ENCODE data around the gene NPW.

Gene NPW

GRCh38 chr16:2053897-2054296, 34.3 kb downstream of the NPW start:
- H3K4me3 ChIP-seq (ENCODE audit: low read depth in 1 of 2, low read length in 2 of 2): no peak overlapping the region
- no peaks in the 10 kb centered on the region for H3K27me3 ChIP-seq (ENCODE audit: low read depth, low read length)
- no peak overlapping the region for H3K27ac ChIP-seq (ENCODE audit: low read length)
- peaks cover 23 to 57% of the 10 kb centered on the region in 2 donors for H3K36me3 ChIP-seq (ENCODE audit: control insufficient read depth in 1 of 2, insufficient read depth in 2 of 2, low read length in 2 of 2)
- peaks cover 0 to 9% of the 10 kb centered on the region in 2 donors for H3K4me1 ChIP-seq (ENCODE audit: control insufficient read depth in 1 of 2, insufficient read depth in 2 of 2, low read length in 2 of 2)
- no peaks in the 10 kb centered on the region for H3K9me3 ChIP-seq (ENCODE audit: control insufficient read depth in 1 of 2, low read length in 2 of 2)

DNA sequence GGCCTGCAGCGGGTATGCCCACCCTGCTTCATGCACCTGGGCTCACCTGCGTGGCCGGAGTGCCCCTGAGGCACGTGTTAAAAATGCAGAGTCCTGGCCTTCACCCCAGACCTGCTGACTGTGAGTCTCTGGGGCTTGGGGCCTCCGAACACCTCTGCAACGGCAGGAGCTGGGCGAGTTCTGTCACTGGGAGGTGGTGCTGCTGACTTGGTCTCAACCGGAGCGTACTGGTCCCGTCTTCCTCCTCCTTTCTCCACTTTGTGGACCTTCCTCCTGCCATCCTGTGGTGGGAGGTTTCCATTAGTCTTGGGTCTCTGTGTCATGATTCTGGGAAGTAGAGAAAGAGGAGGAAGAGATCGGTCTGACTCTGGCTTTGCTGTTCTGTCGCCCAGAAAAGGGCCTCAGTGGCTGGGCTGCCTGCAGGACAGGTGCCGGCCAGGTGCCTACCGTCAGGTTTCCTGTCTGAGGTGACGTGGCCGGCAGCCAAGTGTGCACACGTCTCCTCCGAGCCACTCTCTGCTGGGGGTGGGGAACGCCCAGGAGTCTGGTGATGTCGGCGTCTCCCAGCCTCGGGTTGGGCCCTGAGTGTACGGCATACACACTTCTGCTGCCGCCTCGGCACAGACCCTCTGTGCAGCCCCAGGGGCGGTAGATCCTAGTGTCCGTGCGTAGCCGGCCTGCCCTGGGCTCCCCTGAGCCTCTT, 35.1 kb downstream of the NPW start:
- Histone ChIP-seq H3K9me3 (ENCODE audit: control insufficient read depth in 1 of 2, low read length in 2 of 2) (no peaks in the 10 kb centered on the region), H3K36me3 (ENCODE audit: control insufficient read depth in 1 of 2, insufficient read depth in 2 of 2, low read length in 2 of 2) (peaks cover 23 to 59% of the 10 kb centered on the region in 2 donors), H3K4me3 (ENCODE audit: low read depth in 1 of 2, low read length in 2 of 2) (no peak overlapping the region), H3K27ac (ENCODE audit: low read length) (no peak overlapping the region), H3K4me1 (ENCODE audit: control insufficient read depth in 1 of 2, insufficient read depth in 2 of 2, low read length in 2 of 2) (peaks cover 0 to 5% of the 10 kb centered on the region in 2 donors), H3K27me3 (ENCODE audit: low read depth, low read length) (no peaks in the 10 kb centered on the region)

- no peaks in the 10 kb centered on the region for H3K9me3 ChIP-seq (ENCODE audit: control insufficient read depth in 1 of 2, low read length in 2 of 2)
- H3K36me3 ChIP-seq (ENCODE audit: control insufficient read depth in 1 of 2, insufficient read depth in 2 of 2, low read length in 2 of 2): peaks cover 23 to 69% of the 10 kb centered on the region in 2 donors
- no peak overlapping the region for H3K27ac ChIP-seq (ENCODE audit: low read length)
Observed at GRCh38 chr16:2056077-2056476, 36.5 kb downstream of the NPW start.

GRCh38 chr16:2056681-2057407, 37.3 kb downstream of the NPW start:
- peaks cover 19 to 73% of the 10 kb centered on the region in 2 donors for H3K36me3 ChIP-seq (ENCODE audit: control insufficient read depth in 1 of 2, insufficient read depth in 2 of 2, low read length in 2 of 2)
- H3K27ac ChIP-seq (ENCODE audit: low read length): no peak overlapping the region

More at GRCh38 chr16:2056077-2056476, 36.5 kb downstream of the NPW start:
- peaks cover 0 to 5% of the 10 kb centered on the region in 2 donors for H3K4me1 ChIP-seq (ENCODE audit: control insufficient read depth in 1 of 2, insufficient read depth in 2 of 2, low read length in 2 of 2)
- no peaks in the 10 kb centered on the region for H3K27me3 ChIP-seq (ENCODE audit: low read depth, low read length)
- H3K4me3 ChIP-seq (ENCODE audit: low read depth in 1 of 2, low read length in 2 of 2): no peak overlapping the region

DNA sequence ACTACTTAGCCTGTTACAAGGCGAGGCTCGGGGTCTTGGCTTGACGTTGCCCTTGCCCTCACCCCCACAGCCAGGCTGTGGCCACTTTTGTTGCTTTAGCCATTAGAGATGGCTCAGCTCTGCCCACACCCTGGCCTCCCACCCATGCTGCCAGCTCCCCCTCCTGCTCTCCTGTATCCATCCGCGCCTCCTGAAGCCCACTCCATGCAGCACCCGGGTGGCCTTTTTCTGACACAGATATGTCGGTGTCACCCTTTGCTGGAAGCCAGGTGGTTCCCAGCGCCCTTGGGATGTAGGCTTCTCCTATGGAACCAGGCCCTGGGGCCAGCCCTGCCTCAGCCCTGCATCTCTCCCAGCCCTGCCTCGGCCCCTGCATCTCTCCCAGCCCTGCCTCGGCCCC, 37.9 kb downstream of the NPW start:
- Histone ChIP-seq H3K4me3 (ENCODE audit: low read depth in 1 of 2, low read length in 2 of 2) (no peak overlapping the region), H3K4me1 (ENCODE audit: control insufficient read depth in 1 of 2, insufficient read depth in 2 of 2, low read length in 2 of 2) (peaks cover 0 to 5% of the 10 kb centered on the region in 2 donors), H3K27me3 (ENCODE audit: low read depth, low read length) (no peaks in the 10 kb centered on the region), H3K9me3 (ENCODE audit: control insufficient read depth in 1 of 2, low read length in 2 of 2) (no peaks in the 10 kb centered on the region), H3K27ac (ENCODE audit: low read length) (no peak overlapping the region), H3K36me3 (ENCODE audit: control insufficient read depth in 1 of 2, insufficient read depth in 2 of 2, low read length in 2 of 2) (peaks cover 19 to 75% of the 10 kb centered on the region in 2 donors)

More at GRCh38 chr16:2056681-2057407, 37.3 kb downstream of the NPW start:
- Histone ChIP-seq H3K4me1 (ENCODE audit: control insufficient read depth in 1 of 2, insufficient read depth in 2 of 2, low read length in 2 of 2) (peaks cover 0 to 5% of the 10 kb centered on the region in 2 donors), H3K27me3 (ENCODE audit: low read depth, low read length) (no peaks in the 10 kb centered on the region), H3K9me3 (ENCODE audit: control insufficient read depth in 1 of 2, low read length in 2 of 2) (no peaks in the 10 kb centered on the region), H3K4me3 (ENCODE audit: low read depth in 1 of 2, low read length in 2 of 2) (no peak overlapping the region)

DNA sequence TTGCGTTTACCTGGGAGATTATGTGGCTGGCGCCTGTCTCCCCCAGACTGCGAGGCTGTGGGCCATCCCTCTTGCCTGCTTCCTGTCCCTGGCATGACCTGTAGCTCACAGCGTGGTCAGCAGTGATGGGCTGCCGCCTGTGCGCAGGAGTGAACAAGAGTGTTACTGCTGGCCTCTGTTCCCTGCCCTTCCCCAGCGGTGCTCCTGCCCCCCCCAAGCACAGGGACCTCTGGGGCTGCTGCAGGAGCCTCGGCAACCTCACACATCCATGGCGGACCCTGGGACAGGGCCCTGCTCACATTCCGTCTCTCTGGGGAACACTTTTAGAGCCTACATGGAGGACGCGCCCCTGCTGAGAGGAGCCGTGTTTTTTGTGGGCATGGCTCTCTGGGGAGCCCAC, 38.8 kb downstream of the NPW start:
- Histone ChIP-seq H3K9me3 (ENCODE audit: control insufficient read depth in 1 of 2, low read length in 2 of 2) (no peaks in the 10 kb centered on the region), H3K27ac (ENCODE audit: low read length) (no peak overlapping the region), H3K4me1 (ENCODE audit: control insufficient read depth in 1 of 2, insufficient read depth in 2 of 2, low read length in 2 of 2) (peaks cover 0 to 5% of the 10 kb centered on the region in 2 donors), H3K4me3 (ENCODE audit: low read depth in 1 of 2, low read length in 2 of 2) (no peak overlapping the region), H3K27me3 (ENCODE audit: low read depth, low read length) (no peaks in the 10 kb centered on the region), H3K36me3 (ENCODE audit: control insufficient read depth in 1 of 2, insufficient read depth in 2 of 2, low read length in 2 of 2) (peaks cover 20 to 75% of the 10 kb centered on the region in 2 donors)

DNA sequence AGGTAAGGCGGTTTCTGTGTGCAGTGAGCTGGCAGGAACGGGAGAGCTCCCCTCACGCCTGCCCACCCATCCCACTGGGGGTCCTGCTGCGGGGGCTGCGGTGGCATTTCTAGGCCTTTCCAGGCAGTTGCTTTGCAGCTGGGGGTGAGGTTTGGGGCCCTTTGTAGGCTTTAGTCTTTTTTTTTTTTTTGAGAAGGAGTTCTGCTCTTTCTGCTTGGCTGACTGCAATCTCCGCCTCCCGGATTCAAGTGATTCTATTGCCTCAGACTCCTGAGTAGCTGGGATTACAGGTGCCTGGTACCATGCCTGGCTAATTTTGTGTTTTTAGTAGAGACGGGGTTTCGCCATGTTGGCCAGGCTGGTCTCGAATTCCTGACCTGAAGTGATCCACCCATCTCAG, 39.3 kb downstream of the NPW start:
- Histone ChIP-seq H3K4me1 (ENCODE audit: control insufficient read depth in 1 of 2, insufficient read depth in 2 of 2, low read length in 2 of 2) (peaks cover 0 to 5% of the 10 kb centered on the region in 2 donors), H3K27me3 (ENCODE audit: low read depth, low read length) (no peaks in the 10 kb centered on the region), H3K36me3 (ENCODE audit: control insufficient read depth in 1 of 2, insufficient read depth in 2 of 2, low read length in 2 of 2) (peaks cover 20 to 75% of the 10 kb centered on the region in 2 donors), H3K9me3 (ENCODE audit: control insufficient read depth in 1 of 2, low read length in 2 of 2) (no peaks in the 10 kb centered on the region), H3K27ac (ENCODE audit: low read length) (no peak overlapping the region), H3K4me3 (ENCODE audit: low read depth in 1 of 2, low read length in 2 of 2) (no peak overlapping the region)

DNA sequence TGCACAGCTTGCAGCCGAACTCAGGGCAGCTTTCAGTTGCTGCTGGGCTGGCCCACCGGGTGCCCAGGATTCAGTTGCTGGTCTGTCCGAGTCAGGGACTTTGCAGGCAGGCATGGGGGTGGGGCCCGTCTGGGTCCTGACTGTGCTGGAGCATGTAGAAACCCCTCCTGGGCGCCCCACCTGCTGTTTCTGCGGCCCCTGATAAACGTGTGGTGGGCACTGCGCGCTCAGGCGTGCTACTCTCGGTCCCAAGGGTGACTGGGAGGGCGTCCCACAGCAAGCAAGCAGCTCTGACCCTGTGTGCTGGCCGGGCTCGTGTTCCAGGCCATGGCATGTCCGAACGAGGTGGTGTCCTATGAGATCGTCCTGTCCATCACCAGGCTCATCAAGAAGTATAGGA, 40.8 kb downstream of the NPW start:
- no peaks in the 10 kb centered on the region for H3K9me3 ChIP-seq (ENCODE audit: control insufficient read depth in 1 of 2, low read length in 2 of 2)
- peaks cover 0 to 5% of the 10 kb centered on the region in 2 donors for H3K4me1 ChIP-seq (ENCODE audit: control insufficient read depth in 1 of 2, insufficient read depth in 2 of 2, low read length in 2 of 2)
- no peak overlapping the region for H3K4me3 ChIP-seq (ENCODE audit: low read depth in 1 of 2, low read length in 2 of 2)
- H3K36me3 ChIP-seq (ENCODE audit: control insufficient read depth in 1 of 2, insufficient read depth in 2 of 2, low read length in 2 of 2): peaks cover 15 to 72% of the 10 kb centered on the region in 2 donors
- H3K27me3 ChIP-seq (ENCODE audit: low read depth, low read length): no peaks in the 10 kb centered on the region
- H3K27ac ChIP-seq (ENCODE audit: low read length): no peak overlapping the region

- H3K9me3 ChIP-seq (ENCODE audit: control insufficient read depth in 1 of 2, low read length in 2 of 2): no peaks in the 10 kb centered on the region
- H3K27ac ChIP-seq (ENCODE audit: low read length): no peak overlapping the region
- no peaks in the 10 kb centered on the region for H3K27me3 ChIP-seq (ENCODE audit: low read depth, low read length)
- peaks cover 0 to 5% of the 10 kb centered on the region in 2 donors for H3K4me1 ChIP-seq (ENCODE audit: control insufficient read depth in 1 of 2, insufficient read depth in 2 of 2, low read length in 2 of 2)
- no peak overlapping the region for H3K4me3 ChIP-seq (ENCODE audit: low read depth in 1 of 2, low read length in 2 of 2)
- H3K36me3 ChIP-seq (ENCODE audit: control insufficient read depth in 1 of 2, insufficient read depth in 2 of 2, low read length in 2 of 2): peaks cover 20 to 79% of the 10 kb centered on the region in 2 donors
Observed at GRCh38 chr16:2061023-2061422, 41.4 kb downstream of the NPW start.

GRCh38 chr16:2061526-2061925, 41.9 kb downstream of the NPW start:
- H3K36me3 ChIP-seq (ENCODE audit: control insufficient read depth in 1 of 2, insufficient read depth in 2 of 2, low read length in 2 of 2): peaks cover 20 to 81% of the 10 kb centered on the region in 2 donors
- no peaks in the 10 kb centered on the region for H3K27me3 ChIP-seq (ENCODE audit: low read depth, low read length)
- no peak overlapping the region for H3K27ac ChIP-seq (ENCODE audit: low read length)
- H3K4me3 ChIP-seq (ENCODE audit: low read depth in 1 of 2, low read length in 2 of 2): no peak overlapping the region
- H3K9me3 ChIP-seq (ENCODE audit: control insufficient read depth in 1 of 2, low read length in 2 of 2): no peaks in the 10 kb centered on the region
- peaks cover 0 to 5% of the 10 kb centered on the region in 2 donors for H3K4me1 ChIP-seq (ENCODE audit: control insufficient read depth in 1 of 2, insufficient read depth in 2 of 2, low read length in 2 of 2)

- H3K4me1 ChIP-seq (ENCODE audit: control insufficient read depth in 1 of 2, insufficient read depth in 2 of 2, low read length in 2 of 2): no peaks in the 10 kb centered on the region
- no peaks in the 10 kb centered on the region for H3K27me3 ChIP-seq (ENCODE audit: low read depth, low read length)
- no peak overlapping the region for H3K4me3 ChIP-seq (ENCODE audit: low read depth in 1 of 2, low read length in 2 of 2)
- peaks cover 18 to 83% of the 10 kb centered on the region in 2 donors for H3K36me3 ChIP-seq (ENCODE audit: control insufficient read depth in 1 of 2, insufficient read depth in 2 of 2, low read length in 2 of 2)
- no peaks in the 10 kb centered on the region for H3K9me3 ChIP-seq (ENCODE audit: control insufficient read depth in 1 of 2, low read length in 2 of 2)
- no peak overlapping the region for H3K27ac ChIP-seq (ENCODE audit: low read length)
Observed at GRCh38 chr16:2062801-2063200, 43.2 kb downstream of the NPW start.
